B cell (primary cell): ENCODE data around the gene DENND1A. TPM values are rescaled to one million over a fixed set of nuclear protein-coding genes. Genes with fewer than 3 reads are reported as not detected.

Source experiments
- ATAC-seq: fragments of 200-7000 bp; cut with Tn5 transposase; one replicate; pipeline ENCODE4 v1.10.0; 2021; ENCODE audit warnings: low read depth, mild to moderate bottlenecking, moderate number of reproducible peaks, moderate library complexity
- CTCF ChIA-PET: fragments of 350-600 bp; sonication (Branson Sonifier 250); formaldehyde crosslinking; loops from one replicate; lab custom pipeline; 2021; ENCODE audit warnings: antibody characterized with exemption, inconsistent platforms; lab: Charles Lee
- POLR2A ChIA-PET: fragments of 350-600 bp; sonication (Branson Sonifier 250); formaldehyde crosslinking; loops from one replicate; lab custom pipeline; 2021; ENCODE audit warnings: antibody characterized with exemption; lab: Charles Lee
- DNase-seq: peaks from one replicate; pipeline ENCODE4 v3.0.0; 2013
- H2AFZ ChIP-seq: 2 replicates; pipeline ENCODE4 v1.6.1; 2012; ENCODE audit warnings: mild to moderate bottlenecking, low read depth, low read length; ENCODE audit not compliant: insufficient read depth, poor library complexity, severe bottlenecking
- H3K27ac ChIP-seq, 2 donors: 1 replicate in 1 of 2; 2 replicates in 1 of 2; pipeline ENCODE4 v1.5.1; 2012 to 2013; ENCODE audit warnings: low read length in 2 of 2, mild to moderate bottlenecking in 2 of 2, moderate library complexity in 1 of 2
- H3K27me3 ChIP-seq, 4 experiments: fragments of 200-600 bp in 1 of 4; sonication (generic) in 1 of 4; replicated peaks in 1 of 4; 1 replicate in 2 of 4; 2 replicates in 2 of 4; pipeline versions ENCODE4 v1.6.1 to v1.7.0; 2013 to 2016; ENCODE audit warnings: low read length in 3 of 4, mild to moderate bottlenecking in 2 of 4, mixed read lengths in 1 of 4, moderate library complexity in 1 of 4; ENCODE audit not compliant: insufficient read depth in 4 of 4, control insufficient read depth in 3 of 4; ENCODE audit errors: control extremely low read depth in 1 of 4
- H3K36me3 ChIP-seq, 2 experiments: replicated peaks in 1 of 2; 1 replicate in 1 of 2; 2 replicates in 1 of 2; pipeline versions ENCODE4 v1.6.1 to v1.7.1; 2013; ENCODE audit warnings: low read length in 1 of 2; ENCODE audit not compliant: insufficient read depth in 2 of 2, control insufficient read depth in 1 of 2; ENCODE audit errors: control extremely low read depth in 1 of 2, extremely low read depth in 1 of 2
- H3K4me1 ChIP-seq, 2 donors: fragments of 200-600 bp in 1 of 2; sonication (generic) in 1 of 2; 1 replicate in 1 of 2; 2 replicates in 1 of 2; pipeline versions ENCODE4 v1.5.1 to v1.6.1; 2013 to 2017; ENCODE audit warnings: low read length in 2 of 2; ENCODE audit not compliant: control insufficient read depth in 2 of 2, insufficient read depth in 2 of 2
- H3K4me2 ChIP-seq: replicated peaks from 2 replicates; pipeline ENCODE3; 2012; ENCODE audit warnings: mild to moderate bottlenecking, low read depth, low read length; ENCODE audit not compliant: poor library complexity, severe bottlenecking
- H3K4me3 ChIP-seq, 5 experiments: fragments of 200-600 bp in 1 of 5; sonication (generic) in 1 of 5; 1 replicate in 3 of 5; 2 replicates in 2 of 5; pipeline versions ENCODE4 v1.5.1 to v1.7.0; 2011 to 2016; ENCODE audit warnings: low read length in 4 of 5, mild to moderate bottlenecking in 4 of 5, low read depth in 2 of 5, control low read depth in 1 of 5, moderate library complexity in 1 of 5; ENCODE audit not compliant: insufficient read depth in 1 of 5; ENCODE audit errors: control extremely low read depth in 1 of 5, extremely low read depth in 1 of 5
- H3K79me2 ChIP-seq: fragments of 200-600 bp; sonication (generic); one replicate; pipeline ENCODE4 v1.6.0; 2016; ENCODE audit warnings: low read length; ENCODE audit not compliant: control insufficient read depth, insufficient read depth
- H3K9ac ChIP-seq: fragments of 200-600 bp; sonication (generic); 2 replicates; pipeline ENCODE4 v1.6.1; 2017; ENCODE audit warnings: mild to moderate bottlenecking, low read length, moderate library complexity
- H3K9me3 ChIP-seq, 3 donors: one replicate each; pipeline versions ENCODE4 v1.6.1 to v1.7.1; 2013; ENCODE audit warnings: low read length in 2 of 3; ENCODE audit not compliant: control insufficient read depth in 2 of 3, insufficient read depth in 1 of 3; ENCODE audit errors: control extremely low read depth in 1 of 3
- H4K20me1 ChIP-seq: 2 replicates; pipeline ENCODE4 v1.6.0; 2012; ENCODE audit warnings: mild to moderate bottlenecking, low read length; ENCODE audit not compliant: insufficient read depth, control insufficient read depth, poor library complexity, severe bottlenecking
- H3K27ac Mint-ChIP-seq: one replicate; pipeline ENCODE4 v1.8.0; 2021; ENCODE audit warnings: mixed read lengths
- H3K27me3 Mint-ChIP-seq: one replicate; pipeline ENCODE4 v1.8.0; 2021; ENCODE audit warnings: mixed read lengths
- H3K4me1 Mint-ChIP-seq: one replicate; pipeline ENCODE4 v1.8.0; 2021; ENCODE audit warnings: mixed read lengths
- H3K4me3 Mint-ChIP-seq: one replicate; pipeline ENCODE4 v1.8.0; 2021; ENCODE audit warnings: mixed read lengths
- H3K9me3 Mint-ChIP-seq: one replicate; pipeline ENCODE4 v1.8.0; 2022; ENCODE audit warnings: mixed read lengths; ENCODE audit not compliant: insufficient read depth
- EZH2 ChIP-seq: IDR thresholded peaks from 2 replicates; pipeline ENCODE4 v1.6.1; 2012; ENCODE audit warnings: borderline replicate concordance, low read depth, mild to moderate bottlenecking, moderate library complexity, low read length; ENCODE audit not compliant: insufficient read depth, poor library complexity, severe bottlenecking
- WGBS: methylation state at CpG from one replicate; pipeline ENCODE4 v1.1.5; 2013; ENCODE audit warnings: missing lambda C conversion rate; ENCODE audit not compliant: insufficient coverage; 5-methylcytosine and 5-hydroxymethylcytosine counted together
- intact Hi-C: fragments of 100-400 bp; cut with micrococcal nuclease; formaldehyde crosslinking; loops from one replicate; pipeline ENCODE4 v1.10.0; 2022
- polyA plus RNA-seq: library from polyadenylated mRNA; depleted of rRNA; stranded (reverse); fragments of >200 nt; gene quantifications from 2 replicates; pipeline ENCODE4 v1.2.3, GENCODE V29; 2012
- total RNA-seq, 2 donors: library from RNA; stranded (reverse); fragments of 120-200 nt in 1 of 2; gene quantifications; 1 replicate in 1 of 2; 2 replicates in 1 of 2; pipeline versions ENCODE4 v1.2.3 to v1.2.4, GENCODE V29; 2013 to 2022
- TF ChIP-seq, protein P1 (sequence below): fragments of 200-600 bp; IDR thresholded peaks from one replicate; pipeline ENCODE4 v1.8.0; 2022; ENCODE audit warnings: antibody characterized with exemption, mild to moderate bottlenecking

Gene DENND1A
- total and polyA plus RNA-seq, 2 donors (not counting 1 experiment from before 2014, with no cell fraction given), result 10.8 to 26.0 TPM

DNA sequence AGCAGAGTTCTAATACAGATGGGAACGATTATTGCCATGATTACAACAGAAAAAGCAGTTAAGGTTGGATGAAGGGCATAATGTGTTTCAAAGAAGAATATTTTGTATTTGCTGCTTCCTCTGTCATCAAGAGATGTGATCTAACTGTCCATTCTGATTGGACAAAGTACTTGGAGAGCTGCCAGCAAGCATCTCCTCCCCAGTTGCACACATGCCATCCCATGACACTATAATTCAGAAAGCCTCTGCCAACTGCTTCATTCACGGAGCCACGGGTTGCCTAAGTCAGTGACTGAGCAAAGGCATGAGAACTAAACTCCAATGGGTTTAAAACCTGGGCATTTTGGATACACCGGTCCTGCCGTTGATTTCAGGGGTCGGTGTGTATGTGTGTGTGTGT is 320.1 kb downstream of the DENND1A start:
- no peak for ATAC-seq
- Histone ChIP-seq H3K27me3 (no peaks in the 10 kb centered on the region), H3K4me3 (no peak overlapping the region), H3K9me3 (no peaks in the 10 kb centered on the region), H4K20me1 (no peaks in the 10 kb centered on the region), H3K4me2 (no peak overlapping the region), H3K79me2 (no peaks in the 10 kb centered on the region), H3K27ac (no peak overlapping the region), H2AFZ (no peak overlapping the region), H3K36me3 (no peaks in the 10 kb centered on the region), H3K4me1 (peaks cover 21 to 32% of the 10 kb centered on the region in 2 donors), H3K9ac (no peak overlapping the region)
- intact Hi-C loops, result loop anchor here (2.0 kb wide), 1 partner anchor 49 kb away; no protein-coding TSS in a partner anchor
- CTCF ChIA-PET, result no interaction called here
- Mint-ChIP-seq H3K27ac (no peak overlapping the region), H3K27me3 (no peaks in the 10 kb centered on the region), H3K4me3 (no peak overlapping the region), H3K9me3 (no peaks in the 10 kb centered on the region), H3K4me1 (peaks cover 49% of the 10 kb centered on the region)
- POLR2A ChIA-PET, result no interaction called here
- WGBS, result 100% methylated on average over 1 of the region's 6 CpGs
- no peak for DNase-seq
- TF ChIP-seq, protein P1, sequence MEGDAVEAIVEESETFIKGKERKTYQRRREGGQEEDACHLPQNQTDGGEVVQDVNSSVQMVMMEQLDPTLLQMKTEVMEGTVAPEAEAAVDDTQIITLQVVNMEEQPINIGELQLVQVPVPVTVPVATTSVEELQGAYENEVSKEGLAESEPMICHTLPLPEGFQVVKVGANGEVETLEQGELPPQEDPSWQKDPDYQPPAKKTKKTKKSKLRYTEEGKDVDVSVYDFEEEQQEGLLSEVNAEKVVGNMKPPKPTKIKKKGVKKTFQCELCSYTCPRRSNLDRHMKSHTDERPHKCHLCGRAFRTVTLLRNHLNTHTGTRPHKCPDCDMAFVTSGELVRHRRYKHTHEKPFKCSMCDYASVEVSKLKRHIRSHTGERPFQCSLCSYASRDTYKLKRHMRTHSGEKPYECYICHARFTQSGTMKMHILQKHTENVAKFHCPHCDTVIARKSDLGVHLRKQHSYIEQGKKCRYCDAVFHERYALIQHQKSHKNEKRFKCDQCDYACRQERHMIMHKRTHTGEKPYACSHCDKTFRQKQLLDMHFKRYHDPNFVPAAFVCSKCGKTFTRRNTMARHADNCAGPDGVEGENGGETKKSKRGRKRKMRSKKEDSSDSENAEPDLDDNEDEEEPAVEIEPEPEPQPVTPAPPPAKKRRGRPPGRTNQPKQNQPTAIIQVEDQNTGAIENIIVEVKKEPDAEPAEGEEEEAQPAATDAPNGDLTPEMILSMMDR, result no peak
- no peak for TF ChIP-seq EZH2

DNA sequence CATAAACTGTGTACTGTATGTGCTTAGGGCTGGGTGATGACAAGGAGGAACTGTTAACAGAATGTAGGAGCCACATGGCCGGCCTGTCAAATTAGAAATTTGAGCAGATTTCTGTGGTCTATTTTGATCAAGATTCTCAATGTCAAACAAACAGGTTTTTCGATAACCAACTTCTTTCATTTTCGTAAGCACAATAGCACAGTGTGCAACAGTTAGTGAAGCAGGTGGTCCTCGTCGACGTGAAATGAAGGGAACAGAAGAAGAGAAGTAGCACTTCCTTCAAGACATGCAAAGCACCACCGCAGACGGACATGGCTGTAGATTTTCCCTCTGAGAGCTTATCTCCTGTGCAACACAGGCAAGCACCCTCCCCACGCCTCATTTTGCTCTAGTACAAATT is 321.8 kb downstream of the DENND1A start:
- H3K9ac ChIP-seq, result peak overlapping the region; percentile 31
- no peaks in the 10 kb centered on the region for H3K27me3 ChIP-seq
- H3K4me1 Mint-ChIP-seq, result peaks cover 53% of the 10 kb centered on the region
- H3K9me3 Mint-ChIP-seq, result no peaks in the 10 kb centered on the region
- H3K79me2 ChIP-seq, result no peaks in the 10 kb centered on the region
- peaks cover 23 to 37% of the 10 kb centered on the region in 2 donors for H3K4me1 ChIP-seq
- H3K27ac Mint-ChIP-seq, result peak overlapping the region; percentile 79
- H3K4me3 ChIP-seq, result peak overlapping the region in 2 of 5 experiments; percentile 17 to 22
- no peak for TF ChIP-seq EZH2
- TF ChIP-seq, protein P1, result no peak
- peak overlapping the region; percentile 25 for H2AFZ ChIP-seq
- ATAC-seq (peak; percentile 96), DNase-seq (peak; percentile 79)
- H3K4me3 Mint-ChIP-seq, result peak overlapping the region; percentile 67
- H3K27ac ChIP-seq, result peak overlapping the region; percentile 8 to 75
- H3K36me3 ChIP-seq, result no peaks in the 10 kb centered on the region
- H3K9me3 ChIP-seq, result no peaks in the 10 kb centered on the region
- no peaks in the 10 kb centered on the region for H4K20me1 ChIP-seq
- intact Hi-C loops, result loop anchor here (2.0 kb wide), 1 partner anchor 51 kb away; no protein-coding TSS in a partner anchor
- CTCF ChIA-PET, result no interaction called here
- H3K4me2 ChIP-seq, result peak overlapping the region; percentile 51
- 0% methylated on average over 3 of the region's 9 CpGs for WGBS
- POLR2A ChIA-PET, result interaction anchor here (0.6 kb wide), 1 partner anchor 20 kb away, joined by 3 read pairs; no protein-coding TSS in a partner anchor
- no peaks in the 10 kb centered on the region for H3K27me3 Mint-ChIP-seq
